Measurements from ENCODE around the gene CFAP52. TPM values are rescaled to one million over a fixed set of nuclear protein-coding genes. Genes with fewer than 3 reads are reported as not detected.
"Not testable (repeated sequence)": the region's sequence is repeated elsewhere in the genome, so short reads cannot be mapped to it uniquely, and the experiment has no call there.

CFAP52 gene
- total RNA-seq, 1 donor from 2014 or later, result not detected

- DNase-seq (ENCODE audit: extremely low read depth, low read depth, low spot score), result no peak
Measured at GRCh38 chr17:9568004-9568403, 8.4 kb upstream of the CFAP52 start.

- no peak for DNase-seq (ENCODE audit: extremely low read depth, low read depth, low spot score)
Measured at GRCh38 chr17:9568957-9569588, 7.4 kb upstream of the CFAP52 start.

GRCh38 chr17:9571201-9571600, 5.2 kb upstream of the CFAP52 start:
- DNase-seq (ENCODE audit: extremely low read depth, low read depth, low spot score), result no peak

GRCh38 chr17:9575381-9576101, 901 bp upstream of the CFAP52 start, which contains the start of gene STX8:
Gene STX8, minus strand, starts transcription at chr17:9575820. Its CDS starts 12 bp downstream, at chr17:9575808.
- DNase-seq (ENCODE audit: extremely low read depth, low read depth, low spot score), result no peak

GRCh38 chr17:9577373-9577709, 899 bp downstream of the CFAP52 start:
- DNase-seq (ENCODE audit: extremely low read depth, low read depth, low spot score), result no peak

GRCh38 chr17:9587969-9588656, 11.7 kb downstream of the CFAP52 start:
- no peak for DNase-seq (ENCODE audit: extremely low read depth, low read depth, low spot score)

GRCh38 chr17:9594065-9594464, 17.6 kb downstream of the CFAP52 start:
- DNase-seq (ENCODE audit: extremely low read depth, low read depth, low spot score), result no peak

- not testable (repeated sequence) for DNase-seq (ENCODE audit: extremely low read depth, low read depth, low spot score)
Measured at GRCh38 chr17:9597638-9598037, 21.2 kb downstream of the CFAP52 start.

- DNase-seq (ENCODE audit: extremely low read depth, low read depth, low spot score), result no peak
Measured at GRCh38 chr17:9598661-9599060, 22.2 kb downstream of the CFAP52 start.

GRCh38 chr17:9604583-9604982, 28.1 kb downstream of the CFAP52 start:
- DNase-seq (ENCODE audit: extremely low read depth, low read depth, low spot score), result not testable (repeated sequence)

- no peak for DNase-seq (ENCODE audit: extremely low read depth, low read depth, low spot score)
Measured at GRCh38 chr17:9606453-9606852, 30.0 kb downstream of the CFAP52 start.

- not testable (repeated sequence) for DNase-seq (ENCODE audit: extremely low read depth, low read depth, low spot score)
Measured at GRCh38 chr17:9607058-9607457, 30.6 kb downstream of the CFAP52 start.

GRCh38 chr17:9611557-9611956, 35.1 kb downstream of the CFAP52 start:
- DNase-seq (ENCODE audit: extremely low read depth, low read depth, low spot score), result no peak

- DNase-seq (ENCODE audit: extremely low read depth, low read depth, low spot score), result no peak
Measured at GRCh38 chr17:9612006-9612405, 35.6 kb downstream of the CFAP52 start.

GRCh38 chr17:9615486-9615885, 39.0 kb downstream of the CFAP52 start:
- no peak for DNase-seq (ENCODE audit: extremely low read depth, low read depth, low spot score)

GRCh38 chr17:9622961-9623360, 46.5 kb downstream of the CFAP52 start:
- no peak for DNase-seq (ENCODE audit: extremely low read depth, low read depth, low spot score)

GRCh38 chr17:9628509-9628908, 52.1 kb downstream of the CFAP52 start:
- no peak for DNase-seq (ENCODE audit: extremely low read depth, low read depth, low spot score)

- DNase-seq (ENCODE audit: extremely low read depth, low read depth, low spot score), result no peak
Measured at GRCh38 chr17:9632741-9633140, 56.3 kb downstream of the CFAP52 start.

- DNase-seq (ENCODE audit: extremely low read depth, low read depth, low spot score), result no peak
Measured at GRCh38 chr17:9635340-9635739, 58.9 kb downstream of the CFAP52 start.

- no peak for DNase-seq (ENCODE audit: extremely low read depth, low read depth, low spot score)
Measured at GRCh38 chr17:9636501-9636900, 60.1 kb downstream of the CFAP52 start.

GRCh38 chr17:9640388-9640787, 63.9 kb downstream of the CFAP52 start:
- DNase-seq (ENCODE audit: extremely low read depth, low read depth, low spot score), result not testable (repeated sequence)

GRCh38 chr17:9643611-9644010, 67.2 kb downstream of the CFAP52 start:
- no peak for DNase-seq (ENCODE audit: extremely low read depth, low read depth, low spot score)
